HepG2 (cell line): ENCODE results near the gene GRID1. TPM values are rescaled to one million over a fixed set of nuclear protein-coding genes. Genes with fewer than 3 reads are reported as not detected.

Source experiments
- FOXA3 ChIP-seq: IDR thresholded peaks from 2 replicates; pipeline ENCODE4 v1.6.1; 2016; ENCODE audit warnings: missing genetic modification reagents, missing compliant biosample characterization
- GABPB1 ChIP-seq: IDR thresholded peaks from 2 replicates; pipeline ENCODE4 v1.6.1; 2016; ENCODE audit warnings: mild to moderate bottlenecking, missing genetic modification reagents, moderate library complexity, missing compliant biosample characterization
- HHEX ChIP-seq: IDR thresholded peaks from 2 replicates; pipeline ENCODE4 v1.6.1; 2016; ENCODE audit warnings: control low read depth
- PRMT3 ChIP-seq: sonication (generic); formaldehyde crosslinking; IDR thresholded peaks from 2 replicates; pipeline ENCODE4 v1.8.1; 2022; ENCODE audit warnings: low read depth, mild to moderate bottlenecking, moderate library complexity, missing genetic modification reagents, borderline replicate concordance
- SOX13 ChIP-seq, 3 experiments: fragments of 450-650 bp in 1 of 3; sonication (generic) in 1 of 3; formaldehyde crosslinking in 1 of 3; IDR thresholded peaks in 2 of 3; conservative IDR thresholded peaks in 1 of 3; 2 replicates each; pipeline versions ENCODE4 v1.5.0 to v1.6.1; 2016 to 2020; ENCODE audit warnings: antibody characterized with exemption in 1 of 3, mild to moderate bottlenecking in 1 of 3, missing compliant biosample characterization in 1 of 3, missing genetic modification reagents in 1 of 3, moderate library complexity in 1 of 3
- SOX6 ChIP-seq, 2 experiments: fragments of 450-650 bp in 1 of 2; sonication (generic) in 1 of 2; formaldehyde crosslinking in 1 of 2; IDR thresholded peaks; 2 replicates each; pipeline versions ENCODE4 v1.4.0 to v1.6.1; 2017 to 2020; ENCODE audit warnings: antibody characterized with exemption in 1 of 2, mild to moderate bottlenecking in 1 of 2, missing genetic modification reagents in 1 of 2
- ZNF3 ChIP-seq: IDR thresholded peaks from 2 replicates; pipeline ENCODE4 v1.7.0; 2017; ENCODE audit warnings: inconsistent platforms
- ZNF441 ChIP-seq: sonication (generic); formaldehyde crosslinking; IDR thresholded peaks from 2 replicates; pipeline ENCODE4 v1.7.0; 2021; ENCODE audit warnings: missing genetic modification reagents, borderline replicate concordance
- ZSCAN22 ChIP-seq: sonication (generic); formaldehyde crosslinking; IDR thresholded peaks from 2 replicates; pipeline ENCODE4 v1.4.0; 2020; ENCODE audit warnings: mild to moderate bottlenecking, missing genetic modification reagents
- polyA plus RNA-seq, 8 experiments: library from polyadenylated mRNA; depleted of rRNA in 3 of 8; stranded (reverse) in 7 of 8; unstranded in 1 of 8; fragments of >200 nt; fragmentation: Illumina TruSeq in 4 of 8; extraction: Trizol in 4 of 8; gene quantifications; 2 replicates each; pipeline versions ENCODE4 v1.2.1 to v1.2.3, GENCODE V29; 2011 to 2016; ENCODE audit warnings: low read depth in 4 of 8, missing spikeins in 1 of 8, mixed read lengths in 1 of 8; ENCODE audit not compliant: insufficient read depth in 1 of 8
- total RNA-seq, 5 experiments: library from RNA; depleted of rRNA; stranded (reverse); fragments of >200 nt; fragmentation: Illumina TruSeq; extraction: Trizol; gene quantifications; 2 replicates each; pipeline ENCODE4 v1.2.3, GENCODE V29; 2016; ENCODE audit warnings: low read depth in 1 of 5
- TF ChIP-seq, protein P1 (sequence below): sonication (generic); formaldehyde crosslinking; IDR thresholded peaks from 2 replicates; pipeline ENCODE4 v1.5.0; 2020; ENCODE audit warnings: mild to moderate bottlenecking, missing genetic modification reagents, moderate library complexity
- TF ChIP-seq, protein P2 (sequence below): IDR thresholded peaks from 2 replicates; pipeline ENCODE4 v1.6.1; 2012; ENCODE audit warnings: low read depth, low read length, improper control_type of control experiment
- TF ChIP-seq, protein P3 (sequence below): IDR thresholded peaks from 2 replicates; pipeline ENCODE4 v1.6.1; 2016; ENCODE audit warnings: low read depth
- TF ChIP-seq, protein P4 (sequence below): sonication (generic); formaldehyde crosslinking; IDR thresholded peaks from 2 replicates; pipeline ENCODE4 v1.4.0; 2020; ENCODE audit warnings: missing genetic modification reagents, mild to moderate bottlenecking, borderline replicate concordance
- TF ChIP-seq, protein P5 (sequence below): sonication (generic); formaldehyde crosslinking; IDR thresholded peaks from 2 replicates; pipeline ENCODE4 v1.8.0; 2022; ENCODE audit warnings: missing genetic modification reagents, mild to moderate bottlenecking, inconsistent platforms, borderline replicate concordance
- TF ChIP-seq, protein P6 (sequence below): sonication (generic); formaldehyde crosslinking; IDR thresholded peaks from 2 replicates; pipeline ENCODE4 v1.4.0; 2020; ENCODE audit warnings: missing genetic modification reagents

Gene GRID1
- total and polyA plus RNA-seq, 2 of the 13 experiments (the other 11 are each of a cell fraction or from before 2014, with no cell fraction given): 0.05 TPM; not detected in 1

DNA sequence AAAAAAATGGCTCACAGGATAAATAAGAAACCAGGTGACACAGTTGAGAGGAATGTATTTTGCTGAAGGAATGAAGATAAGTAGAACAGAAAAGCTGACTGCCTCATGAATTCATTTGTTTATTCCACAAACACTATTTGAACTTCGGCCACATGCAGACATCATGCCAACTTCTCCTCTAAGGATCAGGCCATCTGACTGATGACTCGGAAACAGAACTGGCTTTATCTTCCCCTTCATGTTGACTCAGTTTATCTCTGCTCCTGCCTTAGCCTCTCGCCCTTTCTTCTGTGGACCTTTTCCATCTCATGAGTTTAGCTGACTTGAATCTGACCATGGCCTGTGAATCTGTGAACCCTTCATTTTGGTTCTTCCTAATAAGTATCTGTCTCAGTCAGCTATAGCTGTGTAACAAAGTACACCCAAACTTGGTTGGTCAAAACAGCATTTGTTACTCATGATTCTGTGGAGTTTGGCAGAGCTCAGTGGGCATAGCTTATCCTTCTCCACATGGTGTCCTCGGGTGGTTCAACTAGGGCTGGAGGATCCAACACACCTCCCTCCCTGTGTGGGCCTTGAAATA, 44.0 kb upstream of the GRID1 start (continued):
- TF ChIP-seq, protein P1, sequence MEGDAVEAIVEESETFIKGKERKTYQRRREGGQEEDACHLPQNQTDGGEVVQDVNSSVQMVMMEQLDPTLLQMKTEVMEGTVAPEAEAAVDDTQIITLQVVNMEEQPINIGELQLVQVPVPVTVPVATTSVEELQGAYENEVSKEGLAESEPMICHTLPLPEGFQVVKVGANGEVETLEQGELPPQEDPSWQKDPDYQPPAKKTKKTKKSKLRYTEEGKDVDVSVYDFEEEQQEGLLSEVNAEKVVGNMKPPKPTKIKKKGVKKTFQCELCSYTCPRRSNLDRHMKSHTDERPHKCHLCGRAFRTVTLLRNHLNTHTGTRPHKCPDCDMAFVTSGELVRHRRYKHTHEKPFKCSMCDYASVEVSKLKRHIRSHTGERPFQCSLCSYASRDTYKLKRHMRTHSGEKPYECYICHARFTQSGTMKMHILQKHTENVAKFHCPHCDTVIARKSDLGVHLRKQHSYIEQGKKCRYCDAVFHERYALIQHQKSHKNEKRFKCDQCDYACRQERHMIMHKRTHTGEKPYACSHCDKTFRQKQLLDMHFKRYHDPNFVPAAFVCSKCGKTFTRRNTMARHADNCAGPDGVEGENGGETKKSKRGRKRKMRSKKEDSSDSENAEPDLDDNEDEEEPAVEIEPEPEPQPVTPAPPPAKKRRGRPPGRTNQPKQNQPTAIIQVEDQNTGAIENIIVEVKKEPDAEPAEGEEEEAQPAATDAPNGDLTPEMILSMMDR (CRISPR knock-in tag): no peak
- TF ChIP-seq, protein P2, sequence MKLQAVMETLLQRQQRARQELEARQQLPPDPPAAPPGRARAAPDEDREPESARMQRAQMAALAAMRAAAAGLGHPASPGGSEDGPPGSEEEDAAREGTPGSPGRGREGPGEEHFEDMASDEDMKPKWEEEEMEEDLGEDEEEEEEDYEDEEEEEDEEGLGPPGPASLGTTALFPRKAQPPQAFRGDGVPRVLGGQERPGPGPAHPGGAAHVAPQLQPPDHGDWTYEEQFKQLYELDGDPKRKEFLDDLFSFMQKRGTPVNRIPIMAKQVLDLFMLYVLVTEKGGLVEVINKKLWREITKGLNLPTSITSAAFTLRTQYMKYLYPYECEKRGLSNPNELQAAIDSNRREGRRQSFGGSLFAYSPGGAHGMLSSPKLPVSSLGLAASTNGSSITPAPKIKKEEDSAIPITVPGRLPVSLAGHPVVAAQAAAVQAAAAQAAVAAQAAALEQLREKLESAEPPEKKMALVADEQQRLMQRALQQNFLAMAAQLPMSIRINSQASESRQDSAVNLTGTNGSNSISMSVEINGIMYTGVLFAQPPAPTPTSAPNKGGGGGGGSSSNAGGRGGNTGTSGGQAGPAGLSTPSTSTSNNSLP: peak; percentile 57
- TF ChIP-seq HHEX: no peak
- peak; percentile 74 for TF ChIP-seq FOXA3 (CRISPR knock-in tag)
- TF ChIP-seq, protein P3, sequence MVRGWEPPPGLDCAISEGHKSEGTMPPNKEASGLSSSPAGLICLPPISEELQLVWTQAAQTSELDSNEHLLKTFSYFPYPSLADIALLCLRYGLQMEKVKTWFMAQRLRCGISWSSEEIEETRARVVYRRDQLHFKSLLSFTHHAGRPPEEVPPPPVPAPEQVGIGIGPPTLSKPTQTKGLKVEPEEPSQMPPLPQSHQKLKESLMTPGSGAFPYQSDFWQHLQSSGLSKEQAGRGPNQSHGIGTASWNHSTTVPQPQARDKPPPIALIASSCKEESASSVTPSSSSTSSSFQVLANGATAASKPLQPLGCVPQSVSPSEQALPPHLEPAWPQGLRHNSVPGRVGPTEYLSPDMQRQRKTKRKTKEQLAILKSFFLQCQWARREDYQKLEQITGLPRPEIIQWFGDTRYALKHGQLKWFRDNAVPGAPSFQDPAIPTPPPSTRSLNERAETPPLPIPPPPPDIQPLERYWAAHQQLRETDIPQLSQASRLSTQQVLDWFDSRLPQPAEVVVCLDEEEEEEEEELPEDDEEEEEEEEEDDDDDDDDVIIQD (CRISPR knock-in tag): 0 out of 2 replicates have a peak, but pooled peaks have one; percentile 11
- TF ChIP-seq SOX13 (IDR thresholded peaks at IDR 0.05): no peak
- peak in 1 of 2 experiments; percentile 60; a peak in 2 of 4 replicates for TF ChIP-seq SOX13 (CRISPR knock-in tag; conservative IDR thresholded peaks at IDR 0.05 in 1 of 2, IDR thresholded peaks at IDR 0.05 in 1 of 2)
- 0 out of 2 replicates have a peak, but pooled peaks have one; percentile 56 for TF ChIP-seq ZNF441
- TF ChIP-seq GABPB1 (CRISPR knock-in tag): no peak
- TF ChIP-seq, protein P4, sequence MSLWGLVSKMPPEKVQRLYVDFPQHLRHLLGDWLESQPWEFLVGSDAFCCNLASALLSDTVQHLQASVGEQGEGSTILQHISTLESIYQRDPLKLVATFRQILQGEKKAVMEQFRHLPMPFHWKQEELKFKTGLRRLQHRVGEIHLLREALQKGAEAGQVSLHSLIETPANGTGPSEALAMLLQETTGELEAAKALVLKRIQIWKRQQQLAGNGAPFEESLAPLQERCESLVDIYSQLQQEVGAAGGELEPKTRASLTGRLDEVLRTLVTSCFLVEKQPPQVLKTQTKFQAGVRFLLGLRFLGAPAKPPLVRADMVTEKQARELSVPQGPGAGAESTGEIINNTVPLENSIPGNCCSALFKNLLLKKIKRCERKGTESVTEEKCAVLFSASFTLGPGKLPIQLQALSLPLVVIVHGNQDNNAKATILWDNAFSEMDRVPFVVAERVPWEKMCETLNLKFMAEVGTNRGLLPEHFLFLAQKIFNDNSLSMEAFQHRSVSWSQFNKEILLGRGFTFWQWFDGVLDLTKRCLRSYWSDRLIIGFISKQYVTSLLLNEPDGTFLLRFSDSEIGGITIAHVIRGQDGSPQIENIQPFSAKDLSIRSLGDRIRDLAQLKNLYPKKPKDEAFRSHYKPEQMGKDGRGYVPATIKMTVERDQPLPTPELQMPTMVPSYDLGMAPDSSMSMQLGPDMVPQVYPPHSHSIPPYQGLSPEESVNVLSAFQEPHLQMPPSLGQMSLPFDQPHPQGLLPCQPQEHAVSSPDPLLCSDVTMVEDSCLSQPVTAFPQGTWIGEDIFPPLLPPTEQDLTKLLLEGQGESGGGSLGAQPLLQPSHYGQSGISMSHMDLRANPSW (CRISPR knock-in tag): no peak
- TF ChIP-seq, protein P5, sequence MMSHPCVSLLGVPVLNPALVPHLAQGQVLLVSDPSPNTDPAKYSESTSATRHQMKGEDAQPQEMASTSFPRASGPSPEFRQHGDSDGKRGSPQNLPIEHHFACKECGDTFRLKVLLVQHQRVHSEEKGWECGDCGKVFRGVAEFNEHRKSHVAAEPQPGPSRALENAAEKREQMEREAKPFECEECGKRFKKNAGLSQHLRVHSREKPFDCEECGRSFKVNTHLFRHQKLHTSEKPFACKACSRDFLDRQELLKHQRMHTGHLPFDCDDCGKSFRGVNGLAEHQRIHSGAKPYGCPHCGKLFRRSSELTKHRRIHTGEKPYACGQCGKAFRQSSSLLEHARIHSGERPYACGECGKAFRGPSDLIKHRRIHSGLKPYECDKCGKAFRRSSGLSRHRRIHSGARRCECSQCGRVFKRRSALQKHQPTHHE (CRISPR knock-in tag): no peak
- peak; percentile 47; the same call in 1 of the 2 replicates for TF ChIP-seq ZNF3 (CRISPR knock-in tag)
- TF ChIP-seq SOX6 (IDR thresholded peaks at IDR 0.05): no peak
- peak; percentile 73 for TF ChIP-seq SOX6 (CRISPR knock-in tag; IDR thresholded peaks at IDR 0.05)
- TF ChIP-seq PRMT3 (CRISPR knock-in tag): 0 out of 2 replicates have a peak, but pooled peaks have one; percentile 30
- TF ChIP-seq ZSCAN22 (CRISPR knock-in tag): no peak
- TF ChIP-seq, protein P6, sequence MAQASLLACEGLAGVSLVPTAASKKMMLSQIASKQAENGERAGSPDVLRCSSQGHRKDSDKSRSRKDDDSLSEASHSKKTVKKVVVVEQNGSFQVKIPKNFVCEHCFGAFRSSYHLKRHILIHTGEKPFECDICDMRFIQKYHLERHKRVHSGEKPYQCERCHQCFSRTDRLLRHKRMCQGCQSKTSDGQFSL: no peak
